Stimulated activated CD8-positive, alpha-beta memory T cell treated with anti-CD3 and anti-CD28 coated beads, Interleukin-7, amount 100 ng/mL, for 48 hours (primary cell): ENCODE measurements around the gene MEGF6.

Experiments used
- DNase-seq, 2 donors: peaks; one replicate each; pipeline ENCODE4 v3.0.0-alpha.2; 2020; ENCODE audit warnings: low read depth in 1 of 2; ENCODE audit errors: extremely low read depth in 1 of 2

MEGF6 gene

DNA sequence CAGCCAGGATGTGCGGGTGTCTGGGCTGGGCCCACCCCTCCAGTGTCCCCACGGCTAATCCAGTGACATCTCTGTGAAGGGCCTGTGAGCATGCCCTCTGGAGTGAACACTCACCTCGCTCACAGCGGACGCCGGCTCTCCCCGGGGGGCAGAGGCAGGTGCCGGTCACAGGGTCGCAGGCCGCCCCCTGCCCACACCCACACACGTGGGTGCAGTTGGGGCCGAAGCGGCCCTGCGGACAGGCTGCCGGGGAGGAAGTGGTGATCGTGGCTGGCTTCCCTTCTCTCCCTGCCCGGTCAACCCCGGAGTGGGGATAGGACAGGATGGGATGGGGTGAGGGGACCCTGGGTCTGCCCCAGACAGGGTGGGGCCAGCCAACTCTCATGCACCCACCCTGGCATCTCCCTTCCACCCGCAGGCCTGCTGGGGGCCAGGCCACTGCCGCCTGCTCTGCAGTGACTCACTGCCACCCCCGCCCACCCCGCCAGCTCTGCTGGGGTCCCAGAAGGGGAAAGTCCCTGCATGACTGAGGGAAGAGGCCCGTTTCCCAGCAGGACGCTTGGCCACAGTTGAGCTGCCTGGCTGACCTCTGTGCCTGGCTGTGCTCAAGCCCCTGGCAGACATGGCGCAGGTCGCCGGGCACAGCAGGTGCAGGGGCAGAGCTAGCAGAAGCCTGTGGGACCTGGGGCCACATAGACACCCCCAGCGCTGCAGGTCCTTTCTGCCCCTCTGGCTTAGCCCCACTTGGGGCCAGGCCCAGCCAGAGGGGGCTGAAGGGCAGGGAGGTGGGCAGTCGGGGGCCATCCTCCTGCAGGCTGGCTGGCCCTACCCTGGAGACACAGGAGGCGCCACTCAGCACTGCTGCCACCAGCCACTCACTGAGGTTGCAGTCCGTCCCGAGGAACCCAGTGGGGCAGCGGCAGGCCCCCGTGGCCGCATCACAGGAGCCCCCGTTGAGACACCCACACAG is 115.2 kb downstream of the MEGF6 start:
- DNase-seq: no peak

DNA sequence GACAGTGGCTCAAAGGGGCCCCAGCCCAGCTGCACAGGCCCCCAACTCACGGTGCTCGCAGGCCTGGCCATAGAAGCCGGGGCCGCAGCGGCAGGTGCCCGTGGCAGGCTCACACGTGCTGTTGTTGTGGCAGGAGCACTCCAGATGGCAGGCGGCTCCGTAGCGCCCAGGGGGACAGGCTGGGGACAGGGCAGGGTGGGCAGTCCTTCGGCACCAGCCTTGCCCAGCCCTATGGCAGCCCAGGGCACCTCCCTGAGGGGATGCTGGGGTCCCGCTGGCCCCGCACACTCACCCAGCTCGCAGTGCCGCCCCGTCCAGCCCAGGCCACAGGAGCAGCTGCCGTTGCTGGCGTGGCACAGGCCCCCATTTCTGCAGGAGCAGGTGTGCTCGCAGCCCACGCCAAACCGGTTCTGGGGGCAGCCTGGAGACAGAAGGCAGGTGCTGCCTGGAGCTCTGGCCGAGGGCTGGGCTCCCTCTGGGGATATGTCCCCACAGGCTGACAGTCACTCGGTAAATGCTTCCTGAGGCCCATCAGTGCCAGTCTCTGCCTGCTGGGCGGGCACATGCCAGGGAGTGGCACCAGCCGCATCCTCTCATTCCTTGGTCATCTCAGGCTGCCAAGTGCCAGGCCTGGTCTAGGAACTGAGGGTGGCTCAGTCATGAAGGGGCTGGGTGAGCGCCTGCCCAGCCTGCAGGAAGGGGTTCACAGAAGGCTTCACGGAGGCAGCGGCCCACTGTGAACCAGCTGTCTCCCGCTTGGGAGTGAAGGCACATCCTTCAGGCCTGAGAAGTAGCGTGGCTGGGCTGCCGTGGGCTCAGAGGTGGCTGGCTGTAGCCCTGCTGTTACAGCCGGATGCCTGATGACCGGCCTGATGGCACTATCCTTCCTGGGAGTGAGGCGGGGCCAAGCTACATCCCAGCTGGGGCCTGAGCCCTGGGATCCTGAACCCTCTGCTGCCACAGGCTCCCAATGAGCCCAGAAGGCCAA is 116.7 kb downstream of the MEGF6 start:
- no peak for DNase-seq

DNA sequence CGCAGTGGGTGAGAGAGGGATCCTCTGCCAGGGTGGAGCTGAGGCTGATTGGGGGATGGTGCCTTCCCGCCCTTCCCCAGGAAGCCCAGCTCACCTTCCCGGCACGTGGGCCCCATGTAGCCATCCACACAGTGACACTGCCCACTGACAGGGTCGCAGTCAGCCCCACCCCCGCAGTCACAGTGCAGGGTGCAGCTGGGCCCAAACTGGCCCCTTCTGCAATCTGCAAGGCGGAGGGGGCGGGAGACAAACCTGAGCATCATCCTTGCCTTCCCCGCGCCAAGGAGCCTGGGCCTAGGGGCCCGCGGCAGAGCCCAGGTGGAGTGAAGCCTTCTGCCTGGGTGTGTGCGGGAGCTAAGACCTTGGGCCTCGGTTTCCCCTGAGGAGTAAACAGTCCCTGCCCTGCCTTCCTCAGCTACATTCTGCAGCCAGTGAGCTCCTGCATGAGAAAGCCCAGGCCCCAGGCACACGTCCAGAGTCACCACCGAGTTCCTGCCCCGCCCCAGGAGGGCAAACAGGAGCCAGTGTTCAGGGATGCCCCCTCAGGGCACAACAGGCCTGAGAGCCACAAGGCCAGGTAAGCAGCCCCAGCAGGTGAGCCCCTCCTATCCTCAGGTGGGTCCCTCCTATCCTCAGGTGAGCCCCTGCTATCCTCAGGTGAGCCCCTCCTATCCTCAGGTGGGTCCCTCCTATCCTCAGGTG is 118.6 kb downstream of the MEGF6 start:
- no peak for DNase-seq

DNA sequence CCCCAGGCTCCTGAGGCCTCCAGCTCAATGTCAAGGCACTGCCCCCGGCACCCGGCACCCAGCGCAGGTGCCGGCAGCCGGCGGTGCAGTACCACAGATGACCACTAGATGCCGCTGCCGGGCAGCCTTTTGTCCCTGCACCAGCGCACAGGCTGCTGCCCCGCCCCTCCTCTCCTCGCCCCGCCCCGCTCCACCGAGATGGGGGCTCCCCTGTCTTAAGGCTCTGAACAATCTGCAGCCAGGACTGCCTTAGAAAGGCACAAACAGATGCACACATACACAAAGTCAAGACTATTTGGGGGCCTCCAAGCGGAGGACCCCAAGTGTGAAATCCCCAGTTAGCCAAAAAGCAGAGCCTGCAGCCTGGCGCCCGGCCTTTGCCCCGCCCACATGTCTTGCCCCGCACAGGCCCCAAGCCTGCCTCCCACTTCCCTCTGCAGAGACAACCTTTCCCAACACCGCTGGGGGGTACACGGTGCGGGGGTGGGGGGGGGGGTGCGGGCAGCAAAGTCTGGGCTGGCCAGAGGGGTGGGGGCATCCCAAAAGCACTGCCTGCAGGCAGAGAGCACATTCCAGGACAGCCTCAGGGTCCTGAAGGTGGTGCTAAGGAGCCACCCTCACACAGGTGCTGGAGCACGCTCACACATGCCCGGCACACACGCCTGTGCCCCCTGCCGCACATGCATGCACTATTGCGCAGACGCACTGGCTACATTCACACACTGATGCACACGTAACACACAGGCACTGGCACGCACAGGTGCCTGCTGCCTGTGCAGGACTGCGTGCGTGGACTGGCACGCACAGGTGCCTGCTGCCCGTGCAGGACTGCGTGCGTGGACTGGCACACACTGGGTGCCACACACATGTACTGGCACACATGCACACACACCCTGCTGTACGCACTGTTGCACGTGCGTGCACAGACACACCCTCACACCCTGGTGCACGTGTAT is 119.7 kb downstream of the MEGF6 start:
- DNase-seq: peak; percentile 65 to 69

DNA sequence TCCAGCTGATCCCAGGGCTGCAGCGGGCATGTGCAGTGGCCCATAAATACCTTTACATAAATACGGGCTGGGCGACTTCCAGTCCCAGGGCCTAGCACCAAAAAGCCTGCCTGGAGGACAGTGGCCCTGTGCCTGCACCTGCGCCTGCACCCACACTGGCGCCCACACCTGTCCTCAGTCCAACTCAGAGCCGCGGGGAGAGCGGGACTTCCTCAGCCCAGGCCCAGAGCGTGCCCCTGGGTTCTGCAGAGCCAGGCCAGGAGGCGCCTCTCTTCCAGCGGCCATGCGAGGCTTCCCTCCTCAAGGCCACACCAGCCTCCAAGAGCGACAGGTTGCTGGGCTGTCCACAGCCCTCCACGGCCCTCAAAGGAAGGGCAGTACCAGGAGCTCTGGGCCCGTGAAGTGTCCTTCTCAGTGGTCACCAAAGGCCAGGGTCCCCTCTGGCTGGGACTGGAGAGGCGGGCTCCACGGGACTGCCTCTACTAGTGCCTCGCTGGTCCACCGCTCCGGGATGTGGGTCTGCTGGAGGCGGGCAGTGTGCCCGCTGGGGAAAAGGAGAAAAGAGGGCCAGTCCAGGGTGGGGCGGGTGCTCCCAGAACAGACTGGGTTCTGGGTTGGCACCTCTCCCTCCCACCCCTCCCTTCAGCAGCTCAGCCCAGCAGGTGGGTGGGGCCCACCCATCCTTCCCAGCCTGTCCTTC is 121.1 kb downstream of the MEGF6 start:
- no peak for DNase-seq

DNA sequence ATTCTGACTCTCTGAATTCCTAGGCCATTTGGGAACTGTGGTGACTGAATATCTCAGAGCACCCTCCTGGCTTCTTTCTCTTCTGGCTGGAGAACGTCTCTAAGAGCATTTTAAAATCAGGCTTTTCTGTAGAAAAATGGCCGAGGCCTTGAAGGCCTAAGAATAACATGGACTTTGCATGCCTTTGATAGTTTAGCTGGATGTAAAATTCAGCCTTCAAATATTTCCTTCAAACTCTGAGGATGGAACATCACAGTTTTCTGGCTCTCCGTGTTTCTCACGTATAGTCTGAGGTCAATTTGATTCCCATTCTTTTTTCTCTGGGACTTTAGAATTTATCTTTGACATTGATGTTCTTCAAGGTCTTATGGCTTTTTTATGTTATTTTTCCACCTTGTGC is 122.9 kb downstream of the MEGF6 start:
- no peak for DNase-seq

DNA sequence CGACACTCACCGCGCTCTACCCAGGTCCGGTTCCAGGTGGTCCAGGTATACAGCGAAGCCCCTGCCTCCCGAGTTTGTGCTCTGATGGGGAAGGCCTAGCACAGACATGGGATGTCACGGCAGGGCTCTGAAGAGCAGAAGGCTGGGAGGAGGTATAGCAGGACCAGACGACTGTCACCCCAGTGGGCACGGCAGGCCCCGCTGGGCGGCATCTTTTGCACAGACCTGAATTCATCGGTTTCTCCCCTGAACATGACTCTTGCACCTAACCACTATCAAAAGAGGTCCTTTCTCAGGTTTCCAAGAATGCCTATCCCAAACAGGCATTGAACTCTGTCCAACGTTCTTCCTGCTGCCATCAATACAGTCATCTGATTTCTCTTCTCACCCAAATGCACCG is 126.3 kb downstream of the MEGF6 start:
- DNase-seq: no peak

DNA sequence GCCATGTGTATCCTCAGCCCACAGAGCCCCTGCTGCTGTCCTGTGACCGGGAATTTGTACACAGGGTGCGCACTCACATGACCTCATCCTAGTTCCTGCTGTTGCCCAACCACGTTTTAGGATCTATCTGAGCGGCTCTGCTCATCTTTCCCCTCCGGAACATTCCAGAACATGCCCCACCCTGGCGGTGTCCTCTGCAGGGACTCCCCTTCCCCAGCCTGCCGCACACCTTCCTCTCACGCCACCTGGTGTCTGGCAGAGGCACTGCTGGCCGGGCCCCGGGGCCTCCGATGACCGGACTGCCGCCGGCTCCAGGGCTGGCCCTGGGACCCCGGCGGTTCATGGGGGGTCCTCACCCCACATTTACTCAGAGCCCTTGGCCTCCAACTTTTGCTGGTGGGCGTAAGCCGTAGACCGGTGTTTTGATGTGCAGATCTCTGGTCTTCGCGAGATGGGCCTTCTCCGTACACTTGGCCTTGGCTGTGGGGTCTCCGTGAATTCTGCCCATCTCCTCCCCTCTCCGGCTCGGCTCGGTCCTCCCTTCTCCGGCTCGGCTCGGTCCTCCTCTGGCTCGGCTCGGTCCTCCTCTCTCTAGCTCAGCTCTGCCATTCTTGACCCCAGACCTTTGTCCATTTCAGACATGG is 127.4 kb downstream of the MEGF6 start:
- DNase-seq: no peak

DNA sequence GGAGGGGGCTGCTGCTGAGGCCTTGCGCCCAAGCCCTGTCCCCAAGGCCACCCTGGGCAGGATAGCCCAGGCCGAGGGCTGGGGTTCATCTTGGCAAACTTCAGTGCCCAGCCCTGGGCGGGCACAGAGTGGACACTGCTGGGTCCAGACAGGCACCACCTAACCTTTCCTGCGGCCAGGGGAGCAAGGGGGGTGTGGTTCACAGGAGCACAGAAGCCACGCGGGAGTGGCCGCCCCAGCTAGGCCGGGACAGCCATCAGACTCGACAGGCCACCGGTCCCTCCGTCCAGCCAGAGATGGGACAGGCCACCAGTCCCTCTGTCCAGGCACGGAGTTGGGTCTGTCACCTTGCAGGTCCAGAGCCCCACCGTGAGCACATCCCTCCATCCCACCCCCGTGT is 127.9 kb downstream of the MEGF6 start:
- no peak for DNase-seq

DNA sequence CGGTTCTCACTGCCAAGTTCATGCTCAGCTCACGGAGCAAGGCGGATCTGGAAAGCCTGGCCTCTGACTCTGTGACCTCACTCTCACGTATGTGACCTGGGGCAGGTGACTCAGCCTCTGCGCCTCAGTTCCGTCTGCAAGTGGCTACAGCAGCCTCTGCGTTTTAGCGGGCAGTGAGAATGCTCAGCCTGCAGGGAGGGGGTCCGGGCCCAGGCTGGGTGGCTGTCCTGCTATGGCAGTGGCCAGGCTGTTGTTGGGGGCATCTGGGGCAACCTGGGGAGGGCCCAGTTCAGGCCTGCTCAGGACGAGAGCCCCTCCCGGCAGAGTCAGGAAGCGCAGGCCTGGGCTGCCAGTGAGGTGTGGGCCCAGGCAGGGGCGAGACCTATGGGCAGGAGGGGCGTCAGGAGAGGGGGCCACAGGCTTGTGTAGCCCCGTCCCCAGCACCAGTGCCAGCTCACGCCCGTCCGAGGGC is 128.9 kb downstream of the MEGF6 start:
- DNase-seq: no peak

DNA sequence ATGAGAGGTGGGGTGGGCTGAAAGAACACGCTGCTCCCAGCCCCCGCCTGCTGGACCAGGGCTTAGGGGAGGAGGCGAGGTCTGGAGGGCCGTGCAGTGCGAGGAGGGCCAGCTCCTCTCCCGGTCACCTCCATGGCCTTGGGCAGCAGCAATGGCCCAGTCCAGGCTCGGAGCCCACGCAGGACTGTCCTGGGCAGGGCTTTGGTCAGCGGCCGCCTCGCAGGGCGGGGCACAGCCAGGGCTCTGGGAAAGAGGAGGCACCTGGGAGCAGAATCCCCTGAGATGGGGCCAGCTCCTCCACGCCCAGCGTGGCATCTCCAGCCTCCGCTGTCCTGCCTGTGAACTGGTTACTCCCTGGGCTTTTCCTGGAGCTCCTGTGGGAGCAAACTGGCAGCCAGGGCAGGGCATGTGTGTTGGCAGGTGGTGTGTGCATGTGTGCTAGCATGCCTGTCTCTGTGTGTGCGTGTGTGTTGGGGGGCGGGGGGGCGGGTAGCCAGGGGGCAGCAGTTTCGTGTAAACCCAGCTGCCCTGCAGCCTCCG is 129.4 kb downstream of the MEGF6 start:
- DNase-seq: no peak

DNA sequence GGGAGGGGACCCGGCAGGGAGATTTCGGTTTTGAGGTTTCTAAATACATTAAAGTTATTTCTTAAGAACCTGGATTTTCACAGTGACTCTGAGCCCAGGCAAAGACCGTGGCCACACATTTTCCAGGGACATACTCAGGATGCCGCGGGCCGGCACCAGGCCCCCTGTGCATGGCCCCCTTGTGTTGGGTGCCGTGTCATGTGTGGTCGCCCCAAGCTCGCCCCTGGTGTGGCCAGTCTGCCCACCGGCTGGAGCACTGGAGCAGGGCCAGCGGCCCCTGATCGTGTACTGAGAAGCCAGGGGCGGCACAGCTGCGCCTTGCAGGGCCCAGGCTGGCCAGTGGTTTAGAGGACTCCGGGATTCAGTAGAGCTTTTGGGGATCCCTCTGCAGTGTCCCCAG is 130.3 kb downstream of the MEGF6 start:
- no peak for DNase-seq

DNA sequence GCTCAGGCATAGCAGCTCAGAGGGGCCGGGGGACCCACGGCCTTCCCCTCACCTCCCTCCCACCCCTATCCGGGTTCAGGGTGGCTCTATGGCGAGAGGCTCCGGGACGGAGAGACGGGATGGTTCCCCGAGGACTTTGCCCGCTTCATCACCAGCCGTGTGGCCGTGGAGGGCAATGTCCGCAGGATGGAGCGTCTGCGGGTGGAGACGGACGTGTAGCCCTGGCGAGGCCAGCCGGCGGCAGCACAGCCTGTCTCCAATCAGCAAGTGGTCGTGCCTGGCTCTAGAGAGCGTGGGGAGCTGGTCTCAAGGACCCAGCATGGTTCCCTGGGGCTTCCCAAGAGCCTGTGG is 131.0 kb downstream of the MEGF6 start:
- DNase-seq: no peak

DNA sequence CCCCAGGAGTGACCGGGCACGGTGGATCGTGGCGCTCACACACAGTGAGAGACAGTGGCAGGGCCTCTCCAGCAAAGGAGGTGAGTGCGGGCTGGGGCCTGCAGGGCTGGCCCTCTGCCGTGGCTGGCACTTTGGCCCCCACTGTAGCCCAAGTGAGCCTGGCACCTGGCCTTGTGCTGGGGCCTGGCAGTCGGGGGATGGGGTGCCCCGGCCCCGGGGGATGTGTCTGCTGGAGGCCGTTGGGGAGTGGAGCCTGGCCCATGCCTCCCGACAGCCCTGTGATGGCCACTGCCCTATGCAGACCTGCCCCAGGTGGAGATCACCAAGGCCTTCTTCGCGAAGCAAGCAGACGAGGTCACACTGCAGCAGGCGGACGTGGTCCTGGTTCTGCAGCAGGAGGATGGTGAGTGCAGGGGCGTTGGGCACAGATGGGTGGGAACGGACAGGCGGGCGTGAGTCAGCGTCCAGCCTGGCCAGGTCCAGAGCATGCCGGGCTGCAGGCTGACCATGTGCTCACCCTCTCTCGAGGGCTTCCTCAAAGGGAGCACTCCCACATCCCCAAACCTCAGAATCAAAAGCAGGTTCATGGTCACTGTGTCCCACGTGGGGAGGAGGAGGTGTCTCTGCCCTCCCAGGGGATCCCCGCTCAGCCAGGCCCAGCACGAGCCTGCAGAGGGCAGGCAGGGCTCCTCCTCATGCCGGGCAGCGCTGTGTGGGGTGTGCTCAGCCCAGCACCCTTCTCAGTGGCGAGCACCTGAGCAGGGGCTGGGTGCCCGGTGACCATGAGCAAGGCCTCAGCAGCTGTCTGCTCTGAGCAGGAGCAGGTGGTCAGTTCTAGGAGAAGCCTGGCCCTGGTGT is 131.6 kb downstream of the MEGF6 start:
- no peak for DNase-seq

DNA sequence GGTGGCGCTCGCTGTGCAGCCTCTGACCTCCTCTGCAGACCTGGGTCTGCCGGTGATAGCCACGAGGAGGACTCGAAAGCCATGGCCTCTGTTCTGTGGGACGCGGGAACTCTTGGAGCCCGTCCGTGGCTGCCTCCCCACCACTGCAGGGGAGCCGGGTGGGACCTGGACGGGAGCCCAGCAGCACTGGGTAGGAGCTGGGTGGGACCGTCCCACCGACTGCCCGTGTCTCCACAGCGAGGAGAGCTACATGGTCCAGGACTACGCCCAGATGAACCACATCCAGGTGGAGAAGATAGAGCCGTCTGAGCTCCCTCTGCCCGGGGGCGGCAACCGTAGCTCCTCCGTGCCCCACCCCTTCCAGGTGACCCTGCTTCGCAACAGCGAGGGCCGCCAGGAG is 133.1 kb downstream of the MEGF6 start:
- no peak for DNase-seq

DNA sequence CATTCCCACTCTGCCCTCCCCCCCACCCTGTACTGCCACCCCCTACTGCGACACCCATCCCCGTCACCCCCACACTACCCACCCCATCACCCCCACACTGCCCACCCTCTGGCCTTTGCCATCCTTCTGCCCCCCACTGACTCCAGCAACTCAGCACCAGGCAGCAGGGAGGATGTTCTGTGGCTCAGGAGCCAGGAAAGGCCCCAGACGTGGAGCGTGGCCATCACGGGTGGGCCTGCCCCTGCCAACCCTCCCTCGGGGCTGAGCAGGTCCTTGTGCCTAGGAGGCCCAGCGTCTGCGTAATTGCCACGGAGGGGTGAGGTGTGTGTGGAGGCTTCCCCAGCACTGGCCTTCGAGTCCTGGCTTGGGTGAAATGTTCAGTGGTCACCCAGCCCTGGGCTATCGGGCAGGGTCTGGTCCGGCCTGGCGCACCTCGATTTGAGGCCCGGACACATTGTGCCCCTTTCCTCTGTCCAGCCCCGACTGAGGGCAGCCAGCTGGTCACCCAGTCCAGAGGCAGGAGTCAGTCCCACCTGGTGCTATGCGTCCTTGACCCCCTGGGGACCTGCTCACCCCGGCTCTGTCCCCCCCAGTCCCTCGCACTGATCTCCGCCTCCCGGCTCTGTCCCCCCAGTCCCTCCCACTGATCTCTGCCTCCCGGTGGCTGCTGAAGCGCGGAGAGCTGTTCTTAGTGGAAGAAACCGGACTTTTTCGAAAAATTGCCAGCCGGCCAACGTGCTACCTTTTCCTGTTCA is 133.9 kb downstream of the MEGF6 start:
- no peak for DNase-seq

DNA sequence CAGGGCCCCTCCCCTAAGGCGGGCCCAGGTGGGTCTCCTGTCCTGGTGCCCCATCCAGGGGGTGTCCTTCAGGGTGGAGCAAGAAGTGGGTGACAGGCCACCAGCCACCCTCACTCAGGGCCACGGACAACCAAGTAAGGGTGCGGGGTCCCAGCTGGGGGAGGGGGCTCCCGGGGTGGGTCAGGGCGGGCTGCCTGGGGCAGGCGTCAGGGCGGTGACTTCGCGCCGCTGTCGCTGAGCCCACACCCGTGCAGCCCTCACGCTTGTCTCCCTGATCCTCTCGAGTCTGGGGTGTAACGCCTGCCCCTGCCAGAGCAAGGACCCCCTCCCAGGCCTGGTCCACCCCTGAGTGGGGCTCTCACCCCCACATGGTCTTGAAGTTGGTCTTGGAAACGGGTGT is 134.6 kb downstream of the MEGF6 start:
- DNase-seq: no peak
